ENCODE measurements around the gene SEC16B.

DNA sequence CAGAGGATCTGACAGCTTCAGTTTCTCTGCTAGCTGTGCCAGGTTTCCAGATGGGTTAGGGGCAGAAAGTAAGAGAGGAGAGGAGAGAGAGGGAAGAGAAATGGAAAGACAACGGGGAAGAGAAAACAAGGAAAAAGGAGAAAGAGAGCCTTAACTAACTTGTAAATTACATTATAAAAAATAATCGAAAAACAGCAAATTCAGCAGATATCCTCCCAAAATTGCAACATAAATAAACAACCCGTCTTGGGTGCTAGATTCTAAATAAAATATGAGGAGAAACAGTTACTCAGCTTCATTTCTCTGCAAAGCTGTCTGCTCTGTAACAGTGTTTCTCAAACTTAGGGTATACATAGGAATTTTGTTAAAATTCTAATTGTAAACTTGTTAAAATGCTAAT, 29.2 kb downstream of the SEC16B start:
- TF ChIP-seq CTBP1 (IDR thresholded peaks at IDR 0.05; ENCODE audit: borderline replicate concordance) = no peak
- TF ChIP-seq FOXA1 (IDR thresholded peaks at IDR 0.05) = no peak
- no peak for TF ChIP-seq HDGF (IDR thresholded peaks at IDR 0.05; ENCODE audit: borderline replicate concordance)
- TF ChIP-seq NFRKB (IDR thresholded peaks at IDR 0.05) = no peak

Data from HEK293T (cell line).